DND-41 (cell line): ENCODE data around the gene PHC2.
"Not testable (repeated sequence)": the region's sequence is repeated elsewhere in the genome, so short reads cannot be mapped to it uniquely, and the experiment has no call there.

Source experiments
- ATAC-seq: fragments of 200-7000 bp; cut with Tn5 transposase; 3 replicates; pipeline ENCODE4 v1.9.1; 2021; ENCODE audit warnings: low read depth; ENCODE audit not compliant: insufficient read depth
- DNase-seq: peaks from one replicate; pipeline ENCODE4 v3.0.0-alpha.2; 2020
- H2AFZ ChIP-seq: 2 replicates; pipeline ENCODE4 v1.6.0; 2012; ENCODE audit warnings: low read depth, low read length
- H3K27ac ChIP-seq: 2 replicates; pipeline ENCODE4 v1.5.1; 2012; ENCODE audit warnings: low read length, inconsistent platforms
- H3K27me3 ChIP-seq: fragments of 200-600 bp; sonication (generic); 2 replicates; pipeline ENCODE4 v1.6.0; 2012; ENCODE audit warnings: low read length, mild to moderate bottlenecking, inconsistent platforms; ENCODE audit not compliant: insufficient read depth, poor library complexity
- H3K36me3 ChIP-seq: 2 replicates; pipeline ENCODE4 v1.5.1; 2012; ENCODE audit warnings: low read length, inconsistent platforms; ENCODE audit not compliant: insufficient read depth
- H3K4me1 ChIP-seq: 2 replicates; pipeline ENCODE4 v1.5.1; 2012; ENCODE audit warnings: mild to moderate bottlenecking, low read length; ENCODE audit not compliant: insufficient read depth
- H3K4me2 ChIP-seq: 2 replicates; pipeline ENCODE4 v1.6.0; 2012; ENCODE audit warnings: mild to moderate bottlenecking, moderate library complexity, low read length, inconsistent platforms; ENCODE audit not compliant: insufficient read depth
- H3K4me3 ChIP-seq, 2 experiments: fragments of 200-600 bp in 1 of 2; shearing (Covaris generic) in 1 of 2; 2 replicates each; pipeline ENCODE4 v1.5.1; 2012 to 2016; ENCODE audit warnings: inconsistent platforms in 2 of 2, low read length in 2 of 2, mild to moderate bottlenecking in 2 of 2, low read depth in 1 of 2, moderate library complexity in 1 of 2
- H3K79me2 ChIP-seq: 2 replicates; pipeline ENCODE4 v1.6.0; 2012; ENCODE audit warnings: low read length, inconsistent platforms; ENCODE audit not compliant: insufficient read depth
- H3K9ac ChIP-seq: 2 replicates; pipeline ENCODE4 v1.6.0; 2012; ENCODE audit warnings: low read depth, mild to moderate bottlenecking, inconsistent platforms, low read length, moderate library complexity
- H3K9me3 ChIP-seq: 2 replicates; pipeline ENCODE4 v1.5.1; 2012; ENCODE audit warnings: low read length, moderate library complexity, mild to moderate bottlenecking, inconsistent platforms; ENCODE audit not compliant: insufficient read depth, severe bottlenecking
- H4K20me1 ChIP-seq: 2 replicates; pipeline ENCODE4 v1.6.0; 2012; ENCODE audit warnings: low read length; ENCODE audit not compliant: insufficient read depth
- EZH2 ChIP-seq: IDR thresholded peaks from 3 replicates; pipeline ENCODE4 v1.6.1; 2012; ENCODE audit warnings: borderline replicate concordance, low read depth, mild to moderate bottlenecking, moderate library complexity, low read length, inconsistent platforms; ENCODE audit not compliant: severe bottlenecking
- TF ChIP-seq, protein P1 (sequence below): IDR thresholded peaks from 2 replicates; pipeline ENCODE4 v1.5.1; 2012; ENCODE audit warnings: borderline replicate concordance, low read length, moderate library complexity, mild to moderate bottlenecking; ENCODE audit not compliant: poor library complexity, severe bottlenecking; ENCODE audit errors: extremely low read depth

The PHC2 gene

GRCh38 chr1:33311706-33312412 is 119.0 kb downstream of the PHC2 start:
- H3K4me2 ChIP-seq = no peak overlapping the region
- H2AFZ ChIP-seq = no peak overlapping the region
- H4K20me1 ChIP-seq = no peaks in the 10 kb centered on the region
- no peaks in the 10 kb centered on the region for H3K79me2 ChIP-seq
- no peaks in the 10 kb centered on the region for H3K9me3 ChIP-seq
- no peak overlapping the region for H3K27ac ChIP-seq
- no peak for DNase-seq
- no peaks in the 10 kb centered on the region for H3K4me1 ChIP-seq
- no peaks in the 10 kb centered on the region for H3K36me3 ChIP-seq
- H3K9ac ChIP-seq = no peak overlapping the region
- TF ChIP-seq, protein P1, sequence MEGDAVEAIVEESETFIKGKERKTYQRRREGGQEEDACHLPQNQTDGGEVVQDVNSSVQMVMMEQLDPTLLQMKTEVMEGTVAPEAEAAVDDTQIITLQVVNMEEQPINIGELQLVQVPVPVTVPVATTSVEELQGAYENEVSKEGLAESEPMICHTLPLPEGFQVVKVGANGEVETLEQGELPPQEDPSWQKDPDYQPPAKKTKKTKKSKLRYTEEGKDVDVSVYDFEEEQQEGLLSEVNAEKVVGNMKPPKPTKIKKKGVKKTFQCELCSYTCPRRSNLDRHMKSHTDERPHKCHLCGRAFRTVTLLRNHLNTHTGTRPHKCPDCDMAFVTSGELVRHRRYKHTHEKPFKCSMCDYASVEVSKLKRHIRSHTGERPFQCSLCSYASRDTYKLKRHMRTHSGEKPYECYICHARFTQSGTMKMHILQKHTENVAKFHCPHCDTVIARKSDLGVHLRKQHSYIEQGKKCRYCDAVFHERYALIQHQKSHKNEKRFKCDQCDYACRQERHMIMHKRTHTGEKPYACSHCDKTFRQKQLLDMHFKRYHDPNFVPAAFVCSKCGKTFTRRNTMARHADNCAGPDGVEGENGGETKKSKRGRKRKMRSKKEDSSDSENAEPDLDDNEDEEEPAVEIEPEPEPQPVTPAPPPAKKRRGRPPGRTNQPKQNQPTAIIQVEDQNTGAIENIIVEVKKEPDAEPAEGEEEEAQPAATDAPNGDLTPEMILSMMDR = no peak
- no peak for TF ChIP-seq EZH2
- ATAC-seq = no peak
- no peak overlapping the region for H3K4me3 ChIP-seq
- no peaks in the 10 kb centered on the region for H3K27me3 ChIP-seq

DNA sequence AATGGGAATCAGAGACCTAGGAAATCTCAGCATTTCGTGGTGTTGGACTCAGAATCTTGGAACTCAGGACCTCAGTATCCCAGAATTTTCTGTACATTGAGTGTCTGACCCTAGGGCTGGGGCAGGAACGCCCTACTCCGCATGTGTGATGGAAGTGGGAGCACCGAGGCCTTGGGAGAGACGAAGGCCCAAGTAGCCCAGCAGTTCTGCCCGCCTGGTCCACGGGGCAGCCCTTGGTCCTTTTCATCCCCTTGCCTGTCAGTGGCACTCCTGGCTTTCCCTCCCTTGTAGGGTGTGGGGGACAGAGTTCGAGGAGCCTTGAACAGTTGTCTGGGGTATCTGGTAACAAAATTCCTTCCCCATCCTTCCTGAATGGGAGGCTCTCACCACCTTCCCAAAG is 120.2 kb downstream of the PHC2 start:
- DNase-seq (no peak), ATAC-seq (no peak)
- H2AFZ ChIP-seq = no peak overlapping the region
- H3K4me2 ChIP-seq = no peak overlapping the region
- no peaks in the 10 kb centered on the region for H3K36me3 ChIP-seq
- no peak overlapping the region for H3K27ac ChIP-seq
- H3K9ac ChIP-seq = no peak overlapping the region
- H3K9me3 ChIP-seq = no peaks in the 10 kb centered on the region
- no peaks in the 10 kb centered on the region for H3K27me3 ChIP-seq
- no peak overlapping the region for H3K4me3 ChIP-seq
- no peaks in the 10 kb centered on the region for H3K4me1 ChIP-seq
- no peaks in the 10 kb centered on the region for H3K79me2 ChIP-seq
- H4K20me1 ChIP-seq = no peaks in the 10 kb centered on the region
- TF ChIP-seq, protein P1 = no peak
- no peak for TF ChIP-seq EZH2

DNA sequence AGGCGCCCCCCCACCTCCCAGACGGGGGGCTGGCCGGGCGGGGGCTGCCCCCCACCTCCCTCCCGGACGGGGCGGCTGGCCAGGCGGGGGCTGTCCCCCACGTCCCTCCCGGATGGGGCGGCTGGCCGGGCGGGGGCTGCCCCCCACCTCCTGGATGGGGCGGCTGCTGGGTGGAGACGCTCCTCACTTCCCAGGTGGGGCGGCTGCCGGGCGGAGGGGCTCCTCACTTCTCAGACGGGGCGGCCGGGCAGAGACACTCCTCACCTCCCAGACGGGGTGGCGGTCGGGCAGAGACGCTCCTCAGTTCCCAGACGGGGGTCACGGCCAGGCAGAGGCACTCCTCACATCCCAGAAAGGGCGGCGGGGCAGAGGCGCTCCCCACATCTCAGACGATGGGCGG is 121.5 kb downstream of the PHC2 start:
- H3K4me1 ChIP-seq, H3K4me2 ChIP-seq, H3K9me3 ChIP-seq, H3K27me3 ChIP-seq, H3K79me2 ChIP-seq, H3K36me3 ChIP-seq, DNase-seq, H2AFZ ChIP-seq, H3K4me3 ChIP-seq, H4K20me1 ChIP-seq, ATAC-seq, H3K27ac ChIP-seq, H3K9ac ChIP-seq: not testable (repeated sequence)

GRCh38 chr1:33307494-33307864 is 123.4 kb downstream of the PHC2 start:
- H3K36me3 ChIP-seq = no peaks in the 10 kb centered on the region
- H2AFZ ChIP-seq = no peak overlapping the region
- H3K9ac ChIP-seq = no peak overlapping the region
- TF ChIP-seq EZH2 = no peak
- TF ChIP-seq, protein P1 = no peak
- no peaks in the 10 kb centered on the region for H3K4me1 ChIP-seq
- H3K4me2 ChIP-seq = no peak overlapping the region
- ATAC-seq (no peak), DNase-seq (no peak)
- no peaks in the 10 kb centered on the region for H3K79me2 ChIP-seq
- H3K9me3 ChIP-seq = no peaks in the 10 kb centered on the region
- H3K27me3 ChIP-seq = no peaks in the 10 kb centered on the region
- no peaks in the 10 kb centered on the region for H4K20me1 ChIP-seq
- no peak overlapping the region for H3K27ac ChIP-seq
- H3K4me3 ChIP-seq = no peak overlapping the region
